GM18867 (cell line): ENCODE results near the gene CYTH3.
A peak's percentile ranks its signal among the peaks of the same experiment; 100 is the strongest.

ENCODE experiments used
- ATAC-seq: cut with Tn5 transposase; IDR thresholded peaks from one replicate; pipeline ENCODE4 v1.9.1; 2021; ENCODE audit warnings: mild to moderate bottlenecking, moderate library complexity; ENCODE audit not compliant: unreplicated experiment

CYTH3 gene

GRCh38 chr7:6168477-6168868, 104.0 kb downstream of the CYTH3 start:
- ATAC-seq: no peak

DNA sequence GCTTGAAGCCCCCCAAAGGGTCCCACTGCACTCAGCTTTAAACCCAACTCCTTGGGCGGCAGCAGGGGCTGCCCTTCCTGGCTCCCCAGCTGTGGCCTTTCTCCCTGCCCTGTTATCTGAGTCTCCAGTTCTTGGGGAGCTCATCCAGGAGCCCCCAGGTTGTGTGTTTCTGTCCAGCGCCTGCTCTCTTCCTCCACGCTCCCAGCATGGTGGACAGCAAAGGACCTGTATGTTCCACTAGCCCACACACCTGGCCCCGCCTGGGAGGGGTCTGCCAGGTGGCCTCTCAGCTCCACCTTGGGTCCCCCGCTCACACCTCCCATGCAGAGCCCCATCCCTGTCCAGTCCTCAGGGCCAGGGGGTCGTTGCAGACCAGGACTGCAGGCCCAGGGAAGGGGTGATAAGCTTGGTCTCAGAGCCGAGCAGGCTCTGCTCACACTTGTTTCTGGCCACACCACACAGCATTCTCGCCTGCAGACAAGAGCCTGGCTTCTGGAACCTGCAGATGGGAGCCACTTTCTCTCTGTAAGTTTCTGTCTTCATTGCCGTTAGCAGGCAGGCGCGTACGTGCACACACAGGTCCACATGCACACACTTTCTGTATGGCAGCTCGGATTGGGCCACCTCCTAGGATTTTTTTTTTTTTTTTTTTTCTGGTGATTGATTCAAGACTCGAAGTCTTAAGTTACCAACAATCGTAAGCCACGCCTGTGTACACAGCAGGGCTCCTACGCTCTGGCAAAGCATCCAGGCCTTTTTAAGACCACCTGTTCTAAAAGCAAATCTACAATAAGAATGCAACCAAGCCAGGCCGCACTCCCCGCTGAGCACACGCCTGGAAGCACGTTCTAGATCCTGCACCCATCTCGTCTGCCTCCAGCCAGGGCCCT, 104.6 kb downstream of the CYTH3 start:
- no peak for ATAC-seq

DNA sequence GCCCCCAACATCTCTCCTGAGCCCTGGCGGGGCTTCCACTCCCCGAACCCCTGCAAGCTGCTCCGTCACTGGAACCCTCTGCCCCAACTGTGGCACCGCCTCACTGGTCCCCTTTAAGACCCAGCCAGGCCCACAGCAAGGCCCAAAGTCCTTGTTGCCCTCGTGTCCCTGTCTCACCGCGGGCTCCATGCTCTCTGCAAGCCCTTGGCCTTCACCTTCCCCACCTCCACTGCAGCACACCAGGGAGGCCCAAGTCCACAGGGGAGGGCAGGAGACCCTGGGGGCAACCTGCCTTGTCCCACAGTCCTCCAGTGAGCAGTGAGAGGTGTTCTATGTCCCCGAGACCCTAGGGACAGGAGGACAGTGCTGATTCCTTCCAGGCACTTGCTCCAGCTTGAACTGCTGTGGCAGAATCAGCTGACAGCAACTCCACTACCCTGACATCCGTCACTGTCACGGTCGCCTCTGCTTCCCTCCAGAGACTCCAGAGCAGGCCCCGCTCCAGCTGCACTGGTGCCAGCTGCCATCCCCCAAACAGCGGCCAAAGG, 105.3 kb downstream of the CYTH3 start:
- no peak for ATAC-seq

DNA sequence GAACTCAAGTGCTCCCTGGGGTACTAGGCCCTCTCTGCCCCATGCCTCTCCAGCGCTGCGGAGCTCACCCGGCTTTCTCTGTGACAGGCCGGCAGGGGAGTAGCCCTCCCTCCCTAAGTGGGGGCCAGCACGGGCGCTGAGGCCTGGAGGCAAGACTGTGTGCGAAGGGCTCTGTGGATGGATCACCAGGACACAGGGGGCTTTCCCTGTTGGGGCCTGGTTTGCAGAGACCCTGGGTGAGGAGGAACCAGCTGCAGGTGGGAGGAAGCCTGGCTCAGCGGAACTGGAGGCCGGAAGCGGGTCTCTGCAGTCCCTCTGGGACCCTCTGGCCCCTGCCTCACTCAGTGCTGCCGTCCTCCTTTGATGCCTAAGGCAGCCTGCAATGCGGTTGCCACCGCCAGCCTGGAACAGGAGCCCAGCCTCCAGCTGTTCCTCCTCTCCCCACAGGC, 106.0 kb downstream of the CYTH3 start:
- no peak for ATAC-seq

- ATAC-seq: no peak
Observed at GRCh38 chr7:6165521-6166320, 106.7 kb downstream of the CYTH3 start.

GRCh38 chr7:6165075-6165474, 107.3 kb downstream of the CYTH3 start:
- ATAC-seq: no peak

DNA sequence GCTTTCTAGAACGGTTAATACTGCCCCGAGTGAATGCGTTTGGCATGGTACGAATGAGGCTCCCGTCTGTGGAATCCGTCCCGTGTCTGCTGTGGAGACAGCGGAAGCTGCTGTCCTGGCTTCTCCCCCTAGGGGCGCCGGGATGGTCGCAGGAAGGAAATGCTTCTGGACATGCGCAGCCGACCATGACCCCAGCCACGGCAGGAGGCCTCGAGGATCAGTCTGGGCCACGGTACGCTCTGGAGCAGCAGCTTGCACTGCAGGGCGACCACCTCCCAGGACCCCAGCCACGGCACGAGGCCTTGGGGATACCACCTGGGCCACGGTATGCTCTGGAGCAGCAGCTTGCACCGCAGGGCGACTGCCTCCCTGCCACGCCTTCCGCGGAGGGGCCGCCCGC, 107.9 kb downstream of the CYTH3 start:
- no peak for ATAC-seq

GRCh38 chr7:6164010-6164409, 108.4 kb downstream of the CYTH3 start:
- ATAC-seq: no peak

GRCh38 chr7:6163402-6163801, 109.0 kb downstream of the CYTH3 start:
- ATAC-seq: no peak

DNA sequence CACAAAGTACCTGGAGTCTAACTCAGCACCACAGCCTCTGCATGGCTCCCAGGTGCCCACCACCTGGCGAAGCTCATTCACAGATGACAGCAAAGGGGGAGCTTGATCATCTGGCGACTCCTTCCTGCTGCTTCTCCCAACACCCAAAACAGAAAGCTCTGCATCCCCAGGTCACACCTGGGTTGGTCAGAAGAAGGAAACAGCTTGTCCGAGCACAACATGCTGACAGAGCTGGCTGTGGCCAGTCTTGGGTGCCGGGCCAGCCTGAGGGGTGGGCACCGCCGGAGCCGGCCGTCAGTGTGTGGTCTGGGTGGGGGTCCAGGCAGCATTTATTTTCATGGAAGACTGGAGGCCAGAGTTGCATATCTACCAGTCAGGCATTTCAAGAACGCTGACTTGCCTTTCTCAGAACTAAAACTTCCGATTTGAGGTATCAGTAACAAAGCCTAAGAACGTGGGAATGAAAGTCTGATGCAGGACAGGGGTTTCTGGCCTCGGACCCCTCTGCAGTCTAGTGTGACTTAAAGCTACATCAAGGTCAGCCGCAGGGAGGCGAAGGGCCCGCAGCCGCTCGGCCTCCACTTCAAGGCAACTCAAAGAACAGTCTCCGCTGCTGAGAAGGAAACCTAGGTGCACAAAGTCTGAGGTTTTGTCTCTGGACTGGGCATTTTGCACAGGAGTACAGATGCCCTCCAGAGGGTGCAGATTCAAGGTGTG, 109.6 kb downstream of the CYTH3 start:
- ATAC-seq: no peak

DNA sequence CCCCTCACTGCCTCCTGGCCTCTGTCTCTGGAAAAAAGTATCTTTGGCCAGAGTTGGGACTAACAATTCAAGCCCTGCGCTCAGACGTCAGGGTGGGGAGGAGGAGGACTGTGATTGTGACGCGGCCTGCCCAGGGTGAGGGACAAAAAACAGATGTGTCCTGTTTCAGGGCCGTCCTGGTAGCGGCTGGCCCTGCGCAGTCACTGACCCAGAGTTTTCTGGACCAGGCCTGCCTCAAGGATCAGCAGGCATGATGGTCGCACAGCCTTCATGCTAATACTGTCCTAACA, 110.1 kb downstream of the CYTH3 start:
- no peak for ATAC-seq

DNA sequence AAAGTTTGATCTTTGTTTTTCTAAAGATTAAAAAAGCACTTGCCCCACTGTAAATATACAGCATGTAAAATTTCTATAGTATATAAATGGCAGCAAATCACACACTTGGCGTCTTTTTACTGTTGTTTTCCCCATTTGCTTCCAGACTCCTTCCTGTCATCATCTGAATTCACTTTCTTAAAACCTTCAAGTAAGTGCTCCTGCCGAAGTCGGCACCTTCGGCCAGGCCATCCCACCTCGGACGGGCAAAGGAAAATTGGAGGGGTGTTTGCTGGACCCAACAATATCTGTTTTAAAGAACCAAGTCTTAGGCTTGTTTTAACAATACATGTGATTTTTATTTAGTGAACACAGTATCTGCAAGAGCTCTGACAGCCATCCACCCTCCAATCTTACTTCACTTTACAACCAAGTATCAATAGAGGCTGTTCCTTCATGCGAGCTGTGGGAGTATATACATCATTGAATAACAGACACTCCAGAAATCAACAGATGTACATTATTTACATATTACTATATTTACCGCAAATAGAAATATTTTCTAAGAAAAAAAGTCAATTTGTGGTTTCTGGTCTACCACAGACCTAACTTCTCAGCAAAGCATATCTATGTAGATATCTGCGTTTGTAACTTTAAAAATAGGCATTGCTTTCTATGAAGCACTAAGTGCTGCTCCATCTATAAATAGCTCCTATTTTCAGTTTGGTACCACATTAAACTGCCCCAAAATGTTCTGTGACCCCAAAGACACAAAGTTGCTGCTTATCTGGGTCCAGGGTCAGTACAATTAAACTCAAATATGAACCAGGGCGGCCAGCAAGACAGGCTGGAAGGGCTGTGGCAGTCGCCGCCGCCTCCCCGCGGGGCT, 110.7 kb downstream of the CYTH3 start:
- ATAC-seq: peak; percentile 66

GRCh38 chr7:6160191-6160623, 112.2 kb downstream of the CYTH3 start:
- no peak for ATAC-seq

- ATAC-seq: no peak
Observed at GRCh38 chr7:6159524-6160031, 112.8 kb downstream of the CYTH3 start.

- ATAC-seq: no peak
Observed at GRCh38 chr7:6159097-6159483, 113.3 kb downstream of the CYTH3 start.

DNA sequence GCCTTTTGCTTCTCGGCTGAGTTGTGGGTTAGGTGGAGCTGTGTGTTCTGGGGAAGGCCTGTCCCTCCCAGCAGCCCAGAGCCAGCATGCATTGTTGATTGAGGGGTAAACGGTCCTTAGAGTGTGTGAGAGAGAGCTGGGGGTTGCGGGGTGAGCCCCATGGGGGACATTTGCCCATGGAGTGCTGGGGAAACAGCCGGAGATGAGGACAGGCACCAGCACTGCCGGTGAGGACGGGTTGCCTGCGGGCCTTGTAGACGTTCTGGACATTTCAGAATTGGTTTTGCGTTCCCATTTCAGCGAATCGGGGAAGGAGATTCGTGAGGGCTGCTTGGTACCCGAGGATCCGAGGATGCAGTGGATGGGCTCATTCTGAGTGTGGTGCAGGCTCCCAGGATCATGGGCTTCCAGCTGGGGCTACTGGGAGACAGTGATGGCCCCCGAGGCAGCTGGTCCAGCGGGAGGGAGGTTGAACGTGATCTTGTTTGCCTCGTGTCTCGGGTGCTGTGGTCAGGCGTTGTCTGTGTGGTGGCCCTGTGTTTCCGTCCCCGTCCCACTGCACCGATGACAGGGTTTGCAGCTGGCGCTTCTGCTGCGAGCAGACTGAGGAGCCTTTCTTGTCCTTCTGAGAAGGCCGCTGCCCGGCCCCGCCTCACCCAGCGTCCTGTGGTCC, 113.9 kb downstream of the CYTH3 start:
- no peak for ATAC-seq

DNA sequence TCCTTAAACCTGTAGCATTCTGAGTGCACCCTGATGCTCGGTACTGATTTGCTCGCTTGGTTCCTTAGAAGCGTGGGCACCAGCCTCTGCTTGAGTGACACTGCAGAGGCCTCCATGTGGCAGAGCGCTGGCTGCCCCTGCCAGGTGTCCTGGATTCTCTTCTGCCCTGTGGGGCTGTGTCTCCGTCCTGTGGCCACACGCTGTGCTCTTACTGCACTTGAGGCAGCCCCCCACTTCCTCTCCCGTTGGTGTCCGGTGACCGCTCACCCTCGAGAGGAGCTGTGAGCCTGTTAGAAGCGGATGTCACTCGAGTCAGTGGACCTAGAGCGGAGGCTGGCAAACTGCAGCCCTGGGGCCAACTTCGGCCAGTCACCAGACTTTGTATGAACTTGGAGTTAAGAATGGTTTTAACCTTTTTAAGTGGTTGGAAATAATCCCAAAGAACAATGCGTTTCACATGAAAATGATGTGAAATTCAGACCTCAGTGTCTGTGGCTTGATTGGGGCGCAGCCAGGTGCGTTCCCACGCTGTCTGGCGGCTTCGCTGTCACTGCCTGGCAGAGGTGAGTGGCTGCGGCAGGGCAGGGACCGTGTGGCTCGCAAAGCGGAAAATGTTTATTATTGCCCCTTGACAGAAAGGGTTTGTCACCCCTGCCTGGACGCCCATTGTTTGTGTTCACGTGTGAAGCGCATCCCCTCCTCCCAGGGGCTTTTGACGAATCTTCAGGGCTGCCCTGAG, 114.6 kb downstream of the CYTH3 start:
- ATAC-seq: no peak

GRCh38 chr7:6156734-6157133, 115.7 kb downstream of the CYTH3 start:
- no peak for ATAC-seq

DNA sequence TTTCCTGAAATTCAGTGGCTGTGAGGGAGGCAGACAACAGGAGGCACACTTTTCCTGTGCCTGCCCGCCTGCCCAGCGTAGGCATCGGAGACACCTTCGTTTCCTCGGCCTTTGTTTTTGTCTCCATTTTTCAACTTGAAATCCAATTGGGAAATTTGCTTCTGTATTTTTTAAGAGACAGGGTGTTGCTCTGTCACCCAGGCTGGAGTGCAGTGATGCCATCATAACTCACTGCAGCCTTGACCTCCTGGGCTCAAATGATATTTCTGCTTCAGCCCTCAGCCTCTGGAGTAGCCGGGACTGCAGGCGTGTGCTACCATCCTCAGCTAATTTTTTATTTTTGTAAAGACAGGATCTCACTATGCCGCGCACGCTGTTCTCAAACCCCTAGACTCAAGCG, 116.8 kb downstream of the CYTH3 start:
- no peak for ATAC-seq
